OCI-LY7 (cell line): ENCODE data around the gene ARGLU1.

Source experiments
- EZH2phosphoT487 ChIP-seq: fragments of 200-600 bp; sonication (generic); IDR thresholded peaks from 2 replicates; pipeline ENCODE4 v1.6.1; 2018; ENCODE audit warnings: low read depth, borderline replicate concordance, mild to moderate bottlenecking, mixed run types, antibody characterized with exemption, low read length, moderate library complexity, mixed read lengths
- TF ChIP-seq, protein P1 (sequence below): fragments of 200-600 bp; sonication (generic); conservative IDR thresholded peaks from 2 replicates; pipeline ENCODE4 v1.5.1; 2014; ENCODE audit warnings: mild to moderate bottlenecking, antibody characterized with exemption, low read length, moderate library complexity, mixed read lengths

DNA sequence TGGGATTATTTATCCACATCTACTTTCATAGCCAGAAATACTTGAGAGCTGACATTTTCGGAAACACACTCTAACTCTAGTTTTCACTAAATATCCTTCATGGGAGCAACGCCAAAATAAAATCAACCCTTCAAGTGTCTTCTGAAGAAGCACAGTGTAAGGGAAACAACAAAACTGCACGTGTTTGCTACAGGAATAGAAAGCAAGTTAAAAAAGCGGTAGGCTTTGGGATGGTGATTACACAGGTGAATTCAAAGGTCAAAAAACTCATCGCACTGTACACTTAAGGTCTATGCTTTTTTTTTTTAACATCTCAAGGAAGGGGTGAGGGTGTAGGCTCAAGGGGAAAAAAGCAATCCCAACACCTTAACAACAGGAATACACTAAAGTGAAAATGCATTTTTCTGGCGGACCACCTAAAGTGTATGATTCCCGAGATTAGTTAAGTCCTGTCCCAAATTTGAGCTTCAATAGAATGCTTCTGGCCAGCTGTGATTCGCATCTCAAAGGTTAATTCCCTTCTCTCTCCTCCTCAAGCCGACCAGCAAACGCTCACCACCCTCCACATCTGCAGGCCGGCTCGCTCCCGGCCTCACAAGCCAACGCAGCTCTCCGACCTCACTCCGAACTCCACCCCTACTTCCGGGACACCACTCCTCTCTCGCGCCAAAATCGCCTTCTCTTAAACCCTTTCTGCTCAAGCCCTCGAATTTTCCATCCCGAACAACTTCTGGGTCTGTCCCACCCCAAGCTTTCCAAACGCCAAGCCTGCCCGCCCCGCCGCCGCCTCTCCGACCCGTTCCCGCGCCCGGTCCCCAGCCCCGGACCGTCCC lies 1.1 kb downstream of the ARGLU1 start:
- TF ChIP-seq, protein P1, sequence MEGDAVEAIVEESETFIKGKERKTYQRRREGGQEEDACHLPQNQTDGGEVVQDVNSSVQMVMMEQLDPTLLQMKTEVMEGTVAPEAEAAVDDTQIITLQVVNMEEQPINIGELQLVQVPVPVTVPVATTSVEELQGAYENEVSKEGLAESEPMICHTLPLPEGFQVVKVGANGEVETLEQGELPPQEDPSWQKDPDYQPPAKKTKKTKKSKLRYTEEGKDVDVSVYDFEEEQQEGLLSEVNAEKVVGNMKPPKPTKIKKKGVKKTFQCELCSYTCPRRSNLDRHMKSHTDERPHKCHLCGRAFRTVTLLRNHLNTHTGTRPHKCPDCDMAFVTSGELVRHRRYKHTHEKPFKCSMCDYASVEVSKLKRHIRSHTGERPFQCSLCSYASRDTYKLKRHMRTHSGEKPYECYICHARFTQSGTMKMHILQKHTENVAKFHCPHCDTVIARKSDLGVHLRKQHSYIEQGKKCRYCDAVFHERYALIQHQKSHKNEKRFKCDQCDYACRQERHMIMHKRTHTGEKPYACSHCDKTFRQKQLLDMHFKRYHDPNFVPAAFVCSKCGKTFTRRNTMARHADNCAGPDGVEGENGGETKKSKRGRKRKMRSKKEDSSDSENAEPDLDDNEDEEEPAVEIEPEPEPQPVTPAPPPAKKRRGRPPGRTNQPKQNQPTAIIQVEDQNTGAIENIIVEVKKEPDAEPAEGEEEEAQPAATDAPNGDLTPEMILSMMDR: no peak
- no peak for TF ChIP-seq EZH2phosphoT487
